ENCODE data around the gene NT5DC1. TPM values are rescaled to one million over a fixed set of nuclear protein-coding genes. Genes with fewer than 3 reads are reported as not detected.
A peak's percentile ranks its signal among the peaks of the same experiment; 100 is the strongest.
"Not testable (repeated sequence)": the region's sequence is repeated elsewhere in the genome, so short reads cannot be mapped to it uniquely, and the experiment has no call there.

NT5DC1 gene
- total RNA-seq, 1 donor from 2014 or later, result 46.0 TPM

- Histone ChIP-seq H3K27me3 (ENCODE audit: low read depth) (no peaks in the 10 kb centered on the region), H3K9me3 (no peaks in the 10 kb centered on the region), H3K36me3 (peaks cover 2% of the 10 kb centered on the region), H3K4me3 (no peak overlapping the region), H3K4me1 (peaks cover 22% of the 10 kb centered on the region), H3K27ac (no peak overlapping the region)
- TF ChIP-seq, protein P1, sequence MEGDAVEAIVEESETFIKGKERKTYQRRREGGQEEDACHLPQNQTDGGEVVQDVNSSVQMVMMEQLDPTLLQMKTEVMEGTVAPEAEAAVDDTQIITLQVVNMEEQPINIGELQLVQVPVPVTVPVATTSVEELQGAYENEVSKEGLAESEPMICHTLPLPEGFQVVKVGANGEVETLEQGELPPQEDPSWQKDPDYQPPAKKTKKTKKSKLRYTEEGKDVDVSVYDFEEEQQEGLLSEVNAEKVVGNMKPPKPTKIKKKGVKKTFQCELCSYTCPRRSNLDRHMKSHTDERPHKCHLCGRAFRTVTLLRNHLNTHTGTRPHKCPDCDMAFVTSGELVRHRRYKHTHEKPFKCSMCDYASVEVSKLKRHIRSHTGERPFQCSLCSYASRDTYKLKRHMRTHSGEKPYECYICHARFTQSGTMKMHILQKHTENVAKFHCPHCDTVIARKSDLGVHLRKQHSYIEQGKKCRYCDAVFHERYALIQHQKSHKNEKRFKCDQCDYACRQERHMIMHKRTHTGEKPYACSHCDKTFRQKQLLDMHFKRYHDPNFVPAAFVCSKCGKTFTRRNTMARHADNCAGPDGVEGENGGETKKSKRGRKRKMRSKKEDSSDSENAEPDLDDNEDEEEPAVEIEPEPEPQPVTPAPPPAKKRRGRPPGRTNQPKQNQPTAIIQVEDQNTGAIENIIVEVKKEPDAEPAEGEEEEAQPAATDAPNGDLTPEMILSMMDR (IDR thresholded peaks at IDR 0.05), result no peak
- no peak for ATAC-seq
- intact Hi-C loops (cut with DNase I), result no loop called here
- no peak for DNase-seq
Measured at GRCh38 chr6:116283191-116283590, 182.5 kb downstream of the NT5DC1 start.

DNA sequence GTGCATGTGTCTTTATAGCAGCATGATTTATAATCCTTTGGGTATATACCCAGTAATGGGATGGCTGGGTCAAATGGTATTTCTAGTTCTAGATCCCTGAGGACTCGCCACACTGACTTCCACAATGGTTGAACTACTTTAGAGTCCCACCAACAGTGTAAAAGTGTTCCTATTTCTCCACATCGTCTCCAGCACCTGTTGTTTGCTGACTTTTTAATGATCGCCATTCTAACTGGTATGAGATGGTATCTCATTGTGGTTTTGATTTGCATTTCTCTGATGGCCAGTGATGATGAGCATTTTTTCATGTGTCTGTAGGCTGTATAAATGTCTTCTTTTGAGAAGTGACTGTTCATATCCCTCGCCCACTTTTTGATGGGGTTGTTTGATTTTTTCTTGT, 184.3 kb downstream of the NT5DC1 start:
- H3K9me3 ChIP-seq; H3K27ac ChIP-seq; ATAC-seq; H3K36me3 ChIP-seq; H3K4me3 ChIP-seq; H3K27me3 ChIP-seq (ENCODE audit: low read depth); DNase-seq; intact Hi-C loops (cut with DNase I): not testable (repeated sequence)
- peaks cover 14% of the 10 kb centered on the region for H3K4me1 ChIP-seq

GRCh38 chr6:116286773-116287358, 186.2 kb downstream of the NT5DC1 start:
- intact Hi-C loops (cut with DNase I), result no loop called here
- H3K36me3 ChIP-seq, result no peaks in the 10 kb centered on the region
- TF ChIP-seq, protein P1 (IDR thresholded peaks at IDR 0.05), result no peak

GRCh38 chr6:116287689-116288282, 187.1 kb downstream of the NT5DC1 start:
- no peak overlapping the region for H3K27ac ChIP-seq
- no peaks in the 10 kb centered on the region for H3K27me3 ChIP-seq (ENCODE audit: low read depth)
- ATAC-seq (peak; percentile 64 to 78), DNase-seq (no peak)
- no peaks in the 10 kb centered on the region for H3K36me3 ChIP-seq
- H3K4me1 ChIP-seq, result peaks cover 4% of the 10 kb centered on the region
- TF ChIP-seq, protein P1 (IDR thresholded peaks at IDR 0.05), result peak; percentile 92
- no peaks in the 10 kb centered on the region for H3K9me3 ChIP-seq
- intact Hi-C loops (cut with DNase I), result no loop called here
- H3K4me3 ChIP-seq, result no peak overlapping the region

More at GRCh38 chr6:116286773-116287358, 186.2 kb downstream of the NT5DC1 start:
- Histone ChIP-seq H3K27ac (no peak overlapping the region), H3K4me1 (peaks cover 5% of the 10 kb centered on the region), H3K9me3 (no peaks in the 10 kb centered on the region), H3K27me3 (ENCODE audit: low read depth) (no peaks in the 10 kb centered on the region), H3K4me3 (no peak overlapping the region)
- ATAC-seq (no peak), DNase-seq (no peak)

GRCh38 chr6:116289876-116290275, 189.2 kb downstream of the NT5DC1 start:
- Histone ChIP-seq H3K27me3 (ENCODE audit: low read depth) (no peaks in the 10 kb centered on the region), H3K4me3 (no peak overlapping the region), H3K9me3 (no peaks in the 10 kb centered on the region), H3K27ac (no peak overlapping the region), H3K4me1 (no peaks in the 10 kb centered on the region), H3K36me3 (no peaks in the 10 kb centered on the region)
- TF ChIP-seq, protein P1 (IDR thresholded peaks at IDR 0.05), result no peak
- no peak for DNase-seq
- no peak for ATAC-seq
- intact Hi-C loops (cut with DNase I), result no loop called here

DNA sequence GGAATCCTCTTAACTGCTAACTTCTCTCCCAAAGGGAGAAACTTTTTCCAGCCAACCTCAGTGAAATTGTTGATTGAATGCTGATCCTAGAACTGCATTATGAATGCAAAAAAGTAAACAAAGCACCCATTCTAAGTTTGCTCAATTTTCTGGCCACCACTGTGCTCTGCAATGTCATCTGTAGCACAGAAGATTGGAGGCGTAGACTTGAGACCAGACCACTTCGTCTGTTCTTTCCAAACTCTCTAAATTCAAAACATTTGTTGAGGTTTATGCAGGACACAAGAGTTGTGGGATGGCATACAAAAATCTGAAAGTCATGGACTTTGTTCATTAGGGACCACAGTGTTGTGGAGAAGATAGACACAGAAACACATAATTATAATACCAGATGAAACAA, 190.1 kb downstream of the NT5DC1 start:
- H3K27me3 ChIP-seq (ENCODE audit: low read depth), result no peaks in the 10 kb centered on the region
- no peak overlapping the region for H3K27ac ChIP-seq
- ATAC-seq (no peak), DNase-seq (no peak)
- TF ChIP-seq, protein P1 (IDR thresholded peaks at IDR 0.05), result no peak
- no peaks in the 10 kb centered on the region for H3K36me3 ChIP-seq
- no peak overlapping the region for H3K4me3 ChIP-seq
- H3K4me1 ChIP-seq, result no peaks in the 10 kb centered on the region
- no peaks in the 10 kb centered on the region for H3K9me3 ChIP-seq
- intact Hi-C loops (cut with DNase I), result no loop called here

Measured in lower lobe of right lung (tissue), 2 donors.